Activated T-cell treated with anti-CD3 and anti-CD28 coated beads, Interleukin-2, amount 50 U/mL, for 48 hours (primary cell): Measurements from ENCODE around the gene XPNPEP1.
"Not testable (repeated sequence)": the region's sequence is repeated elsewhere in the genome, so short reads cannot be mapped to it uniquely, and the experiment has no call there.

Experiments used
- DNase-seq, 2 experiments: peaks; one replicate each; pipeline ENCODE4 v3.0.0-alpha.2; 2020

XPNPEP1 gene

DNA sequence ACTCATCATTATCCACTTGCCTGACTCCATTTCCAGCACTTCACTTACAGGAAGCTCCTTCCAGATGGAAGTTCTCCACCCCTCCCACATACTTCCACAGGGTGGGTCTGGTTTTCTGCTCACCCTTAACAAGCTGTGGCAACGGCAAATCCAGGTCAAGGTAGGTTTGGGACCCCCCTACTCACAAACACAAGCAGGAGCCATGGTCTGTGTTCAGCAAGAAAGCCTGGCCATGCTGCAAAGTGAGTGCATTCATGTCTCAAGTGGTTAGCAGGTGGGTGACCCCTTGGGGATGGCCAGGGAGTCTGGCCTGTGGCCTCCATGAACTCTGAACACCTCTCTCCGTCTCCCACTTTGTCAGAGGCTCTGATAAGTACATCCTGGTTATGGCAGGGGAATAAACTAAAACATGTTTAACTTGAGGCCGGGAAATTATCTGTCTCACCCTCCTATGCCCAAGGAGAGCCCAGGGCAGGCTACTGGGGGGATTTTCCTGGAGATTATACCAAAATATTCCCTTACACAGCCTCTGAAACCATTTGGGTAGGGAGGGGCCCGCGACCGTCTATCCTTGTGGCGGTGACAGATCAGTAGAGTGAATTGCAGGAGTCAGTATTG, 844 bp downstream of the XPNPEP1 start:
- DNase-seq: peak; percentile 32 to 40

DNA sequence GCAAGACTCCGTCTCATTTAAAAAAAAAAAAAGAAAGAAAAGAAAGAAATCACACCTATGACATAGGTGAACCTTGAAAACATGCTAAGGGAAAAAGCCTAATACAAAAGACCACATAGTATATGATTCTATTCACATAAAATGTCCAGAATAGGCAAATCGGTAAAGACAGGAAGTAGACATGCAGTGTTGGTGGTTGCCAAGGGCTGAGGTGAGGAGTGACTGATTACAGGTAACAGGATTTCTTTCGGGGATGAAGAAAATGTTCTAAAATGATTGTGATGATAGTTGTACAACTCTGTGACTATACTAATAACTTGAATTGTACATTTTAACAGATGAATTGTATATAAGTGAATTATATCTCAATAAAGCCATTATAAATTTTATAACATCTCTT, 3.3 kb downstream of the XPNPEP1 start:
- no peak for DNase-seq

DNA sequence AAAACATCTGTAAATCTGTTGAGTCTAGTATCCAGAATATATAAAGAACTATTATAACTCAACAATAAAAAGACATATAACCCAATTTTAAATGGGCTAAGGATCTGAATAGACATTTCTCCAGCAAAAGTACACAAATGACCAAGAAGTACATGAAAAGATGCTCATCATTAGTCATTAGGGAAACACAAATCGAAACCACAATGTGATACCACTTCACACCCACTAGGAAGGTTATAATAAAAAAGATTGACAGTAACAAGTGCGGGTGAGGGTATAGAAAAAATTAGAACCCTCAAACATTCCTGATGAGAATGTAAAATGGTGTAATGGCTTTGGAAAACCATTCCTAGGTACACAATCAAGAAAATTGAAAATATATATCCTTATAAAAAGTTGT, 4.1 kb downstream of the XPNPEP1 start:
- no peak for DNase-seq

DNA sequence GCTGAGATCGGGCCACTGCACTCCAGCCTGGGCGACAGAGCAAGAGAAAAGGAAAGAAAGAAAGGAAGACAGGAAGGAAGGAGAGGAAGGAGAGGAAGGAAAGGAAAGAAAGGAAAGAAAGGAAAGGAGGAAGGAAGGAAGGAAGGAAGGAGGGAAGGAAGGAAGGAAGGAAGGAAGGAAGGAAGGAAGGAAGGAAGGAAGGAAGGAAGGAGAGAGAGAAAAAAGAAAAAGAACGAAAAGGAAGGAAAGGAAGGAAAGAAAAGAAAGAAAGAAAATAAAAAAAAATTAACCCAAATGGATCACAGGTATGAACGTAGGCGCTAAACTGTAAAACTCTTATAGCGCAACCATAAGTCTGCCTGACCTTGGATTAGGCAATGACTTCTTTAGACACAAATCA, 4.6 kb downstream of the XPNPEP1 start:
- not testable (repeated sequence) for DNase-seq

DNA sequence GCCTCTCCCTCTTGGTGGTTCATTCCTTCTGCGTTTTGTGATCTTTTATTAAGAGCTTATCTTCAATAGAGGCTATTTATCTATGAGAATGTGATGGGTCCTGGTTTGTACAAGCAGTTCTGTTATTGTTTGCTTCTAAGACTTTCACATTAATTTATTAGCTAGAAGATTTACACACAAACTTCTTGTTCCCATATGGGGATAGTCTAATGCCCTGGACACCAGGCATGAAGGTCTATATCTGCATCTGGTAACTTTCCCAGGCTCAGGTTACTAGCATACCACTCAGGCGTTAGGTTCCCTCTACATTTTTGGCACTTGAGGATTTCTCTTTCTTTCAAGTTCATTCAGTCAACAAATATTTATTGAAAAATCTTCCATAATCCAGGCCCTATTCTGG, 7.7 kb downstream of the XPNPEP1 start:
- DNase-seq: no peak

DNA sequence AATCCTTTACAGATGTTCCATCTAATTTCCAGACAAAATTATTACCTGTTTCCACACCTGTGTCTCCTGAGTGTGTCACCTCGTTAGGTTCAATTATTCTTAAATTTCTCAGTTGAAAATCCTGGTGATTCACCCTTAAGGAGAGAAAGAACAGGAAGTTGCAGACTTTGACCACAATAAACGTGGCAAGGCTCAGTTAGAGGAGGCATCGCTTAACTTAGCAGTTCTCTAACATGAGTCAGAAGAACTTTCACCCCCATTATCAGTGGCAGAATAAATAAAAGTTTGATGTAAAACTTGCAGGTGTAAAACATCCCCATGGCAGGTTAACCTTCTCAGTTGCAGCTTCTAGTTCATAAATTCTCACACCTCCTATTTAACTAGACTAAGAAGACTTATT, 8.3 kb downstream of the XPNPEP1 start:
- no peak for DNase-seq

DNA sequence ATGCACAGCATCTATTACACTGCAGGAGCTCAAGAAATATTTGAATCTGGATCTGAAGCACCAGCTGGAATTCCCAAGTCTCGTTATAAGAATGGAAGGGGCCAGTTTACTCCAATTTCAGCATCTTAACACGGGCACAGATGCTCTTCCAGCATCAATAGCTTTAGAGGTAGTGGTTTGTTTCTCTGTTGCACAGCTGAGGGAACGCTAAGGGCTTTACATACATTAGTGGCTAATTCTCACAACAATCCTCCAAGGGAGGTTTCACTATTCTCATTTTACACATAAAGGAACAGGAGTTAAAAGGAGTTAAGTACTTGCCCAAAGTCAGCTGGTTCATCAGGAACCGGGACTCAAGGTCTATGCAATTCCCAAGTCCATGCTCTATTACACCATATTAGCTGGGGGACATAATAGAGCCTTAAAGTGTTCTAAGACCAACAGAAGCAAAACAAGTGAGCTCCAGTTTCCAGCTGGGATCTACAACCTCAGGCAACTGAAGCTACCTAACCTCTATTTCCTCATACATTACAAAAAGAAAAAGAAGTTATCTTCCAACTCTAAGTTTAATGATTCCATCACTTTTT, 9.9 kb downstream of the XPNPEP1 start:
- DNase-seq: no peak

DNA sequence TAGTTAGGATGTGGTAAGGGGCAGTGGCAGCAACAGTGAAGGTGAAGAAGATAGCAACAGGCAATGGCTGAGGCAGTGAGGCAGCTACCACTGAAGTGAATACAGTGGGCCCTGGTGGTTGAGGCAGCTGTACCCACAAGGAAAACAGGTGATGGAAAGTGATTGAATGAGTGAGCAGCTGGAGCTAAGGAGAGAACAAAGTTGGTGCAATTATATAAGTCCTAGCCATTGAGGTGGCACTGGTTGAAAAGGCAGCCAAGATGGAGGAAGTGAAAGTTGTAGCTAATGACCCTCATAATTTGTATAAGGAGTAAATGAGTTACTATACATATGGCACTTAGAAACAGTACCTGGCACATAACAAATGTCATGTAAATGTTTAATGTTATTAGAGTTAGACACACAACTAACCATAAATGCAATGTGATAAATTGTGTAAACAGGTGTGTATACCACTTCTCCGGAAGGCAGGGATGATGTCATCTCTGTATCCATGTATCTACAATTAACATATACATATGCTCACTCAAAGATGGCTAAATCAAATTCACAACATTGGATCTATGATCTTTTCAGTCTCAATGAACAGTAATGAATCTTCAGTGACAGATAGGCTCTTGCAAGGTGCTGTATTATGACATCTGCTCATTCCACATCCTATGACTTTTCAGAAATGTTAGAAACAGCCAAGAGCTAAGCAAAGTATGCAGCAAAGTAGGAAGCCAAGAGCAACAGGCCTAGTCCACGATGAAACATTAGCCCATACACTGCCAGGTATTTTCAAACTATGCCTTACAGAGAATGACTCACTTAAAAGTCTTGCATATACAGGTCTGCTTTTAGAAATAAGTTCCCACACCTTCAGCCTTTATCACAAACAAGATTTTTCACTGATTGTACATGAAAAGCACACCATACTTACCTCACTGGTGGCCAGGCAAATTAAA, 10.7 kb downstream of the XPNPEP1 start:
- no peak for DNase-seq

DNA sequence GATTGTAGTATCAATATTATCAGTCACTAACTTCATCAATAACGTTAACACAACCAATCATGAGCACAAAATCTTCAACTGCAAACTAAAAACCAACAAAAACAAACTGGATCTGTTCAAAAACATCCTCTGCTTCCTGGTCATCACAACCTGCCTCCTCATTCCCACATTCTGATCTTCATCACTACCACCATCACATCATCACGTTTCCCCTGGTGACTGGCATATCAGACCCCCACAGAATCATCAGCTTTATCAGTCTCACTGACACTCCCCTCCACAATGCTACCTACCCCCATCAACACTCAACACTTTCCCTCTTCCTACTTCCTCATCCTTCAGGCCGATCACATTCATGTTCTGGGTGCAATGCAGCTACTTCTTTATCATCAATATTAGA, 11.4 kb downstream of the XPNPEP1 start:
- DNase-seq: no peak

DNA sequence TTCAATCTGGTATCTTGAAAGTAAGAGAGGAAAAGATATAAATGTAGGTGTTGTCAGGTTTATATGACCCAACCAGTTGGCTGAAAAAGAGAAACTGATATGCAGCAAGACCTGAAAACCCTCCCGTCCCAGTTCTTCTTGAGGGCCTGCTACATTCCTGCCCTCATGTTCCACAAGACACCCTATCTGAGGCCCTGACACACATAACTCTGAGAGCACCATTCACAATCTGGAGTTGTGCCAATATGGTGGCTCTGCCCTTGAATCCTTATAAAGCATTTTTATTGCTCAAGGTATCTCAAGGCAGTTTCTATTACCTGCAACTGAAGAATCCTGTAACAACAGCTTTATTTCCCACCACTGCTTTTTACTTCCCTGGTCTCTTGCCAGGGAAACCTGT, 17.0 kb downstream of the XPNPEP1 start:
- no peak for DNase-seq

DNA sequence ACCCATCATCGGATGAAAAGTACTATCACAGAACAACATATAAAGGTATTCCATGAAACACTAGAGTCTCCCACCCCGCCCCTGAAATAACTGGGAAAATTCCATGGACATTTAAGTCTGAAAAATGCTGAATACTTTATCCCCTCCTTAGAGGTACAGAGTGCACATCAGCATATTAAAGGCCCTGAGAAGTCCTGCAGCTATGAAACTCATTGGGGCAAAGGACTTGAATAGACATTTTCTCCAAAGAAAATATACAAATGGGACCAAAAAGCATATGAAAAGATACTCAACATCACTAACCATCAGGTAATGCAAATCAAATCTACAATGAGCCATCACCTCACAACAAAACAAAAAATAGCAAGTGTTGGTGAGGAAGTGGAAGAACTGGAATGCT, 18.9 kb downstream of the XPNPEP1 start:
- no peak for DNase-seq

DNA sequence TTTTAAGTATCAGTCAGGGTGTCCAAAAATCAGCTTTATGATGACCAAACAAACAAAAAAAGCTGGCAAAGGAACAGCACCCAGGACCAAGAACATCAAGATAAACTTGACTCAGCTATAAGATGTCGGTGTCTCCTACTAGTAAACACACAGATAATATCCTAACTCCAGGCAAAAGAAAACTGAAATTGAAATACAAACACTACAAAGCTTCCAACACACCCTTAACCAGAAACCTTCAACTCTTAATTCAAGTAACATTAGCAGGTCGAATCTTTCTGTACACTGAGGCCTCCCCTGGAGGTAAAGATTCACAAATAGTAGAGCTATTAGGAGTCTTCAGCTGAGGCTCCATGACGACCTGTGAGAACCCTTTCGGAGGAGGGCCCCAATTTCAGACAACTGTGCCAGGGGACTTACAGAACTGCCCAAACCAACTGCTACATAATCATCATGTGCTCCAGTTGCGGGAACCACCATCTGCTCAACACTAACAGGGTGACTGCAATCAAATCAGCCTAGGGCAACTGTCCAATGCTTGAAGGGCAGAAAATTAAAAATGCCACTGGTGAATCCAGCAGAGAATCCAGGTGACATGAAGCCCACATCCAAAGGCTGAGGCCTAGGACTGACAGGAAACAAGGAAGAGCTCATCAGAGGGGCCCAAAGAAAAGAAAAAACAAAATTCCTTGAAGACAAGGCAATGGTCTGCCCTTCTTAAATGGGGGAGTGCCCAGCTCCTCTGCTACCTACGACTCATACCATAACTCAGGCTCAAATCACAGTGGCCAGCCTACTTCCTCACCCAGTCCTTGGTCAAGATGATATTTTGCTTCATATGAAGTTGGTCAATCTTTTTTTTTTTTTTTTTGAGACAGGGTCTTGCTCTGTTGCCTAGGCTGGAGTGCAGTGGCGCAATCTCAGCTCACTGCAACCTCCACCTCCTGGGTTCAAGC, 20.0 kb downstream of the XPNPEP1 start:
- no peak for DNase-seq

DNA sequence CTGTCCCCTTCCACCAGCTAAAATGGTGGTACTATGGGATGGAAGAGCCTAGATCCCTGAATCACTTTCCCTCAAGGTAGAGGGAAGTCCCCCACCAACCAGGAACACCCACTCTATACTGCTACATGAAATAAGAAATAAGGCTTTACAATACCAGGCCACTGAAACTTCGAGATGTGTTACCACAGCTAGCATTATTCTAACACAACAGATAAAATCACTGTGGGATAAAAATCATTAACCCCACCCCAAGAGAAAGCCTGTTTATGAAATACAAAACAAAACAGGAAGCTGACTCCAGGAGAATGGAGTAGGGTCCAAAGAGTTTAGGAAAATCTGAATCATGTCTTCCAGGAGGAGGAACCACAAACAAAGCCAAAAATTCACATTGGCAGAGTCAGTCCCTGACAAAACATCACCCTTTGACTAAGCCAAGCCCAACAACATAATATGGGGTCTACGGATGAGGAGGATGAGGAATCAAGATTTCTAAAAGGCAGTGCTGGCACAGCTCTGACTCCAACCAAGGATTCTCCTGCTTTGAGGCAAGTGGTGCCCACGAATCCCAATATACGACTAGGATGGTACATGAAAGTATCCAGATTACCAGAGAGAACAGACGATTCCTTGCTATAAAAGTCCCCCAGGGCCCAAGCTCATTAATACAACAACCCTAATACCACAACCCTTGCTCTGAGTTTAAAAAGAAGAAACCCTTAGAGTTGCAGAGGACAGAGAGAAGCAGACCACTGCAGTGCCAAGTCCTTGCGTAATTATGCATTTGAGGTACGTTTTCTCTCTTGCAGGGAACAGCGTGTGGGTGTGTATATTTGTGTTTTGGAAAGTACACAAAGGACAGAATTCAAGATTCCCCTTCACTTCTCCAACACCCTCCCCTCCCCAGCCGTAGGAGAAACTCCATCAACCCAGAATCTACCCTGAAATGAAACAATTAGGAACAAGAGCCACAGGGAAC, 23.7 kb downstream of the XPNPEP1 start:
- no peak for DNase-seq

DNA sequence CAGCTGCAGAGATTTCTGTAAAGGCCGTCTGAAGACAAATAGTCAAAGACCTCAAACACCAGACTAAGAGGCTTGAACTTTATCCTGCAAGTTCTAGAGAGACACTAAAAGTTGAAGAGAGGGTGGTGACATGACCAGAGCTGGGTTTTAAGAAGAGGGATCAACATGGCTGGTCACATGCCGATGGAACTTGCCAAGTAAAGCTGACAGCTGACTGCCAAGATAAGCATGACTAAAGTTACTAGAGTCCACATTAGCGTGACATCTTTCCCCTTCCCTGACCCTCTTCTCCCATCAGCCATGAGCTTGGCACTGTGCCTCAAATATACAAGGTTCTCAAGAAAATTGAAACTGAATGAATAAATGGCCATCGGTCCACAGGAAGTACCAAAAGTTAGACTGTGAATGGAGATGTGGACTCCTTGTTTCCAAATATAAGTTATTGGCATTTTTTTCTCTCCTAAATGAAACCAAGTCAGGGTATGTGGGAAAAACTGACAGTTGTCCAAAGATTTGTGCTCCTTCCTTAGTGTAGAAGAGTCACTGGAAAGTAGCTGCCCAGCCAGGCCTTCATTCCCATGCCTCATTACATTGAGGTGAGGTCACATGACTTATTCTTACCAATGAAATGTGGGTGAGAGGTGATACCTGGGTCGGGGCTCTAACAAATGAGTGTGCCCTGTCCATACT, 24.5 kb downstream of the XPNPEP1 start:
- no peak for DNase-seq

DNA sequence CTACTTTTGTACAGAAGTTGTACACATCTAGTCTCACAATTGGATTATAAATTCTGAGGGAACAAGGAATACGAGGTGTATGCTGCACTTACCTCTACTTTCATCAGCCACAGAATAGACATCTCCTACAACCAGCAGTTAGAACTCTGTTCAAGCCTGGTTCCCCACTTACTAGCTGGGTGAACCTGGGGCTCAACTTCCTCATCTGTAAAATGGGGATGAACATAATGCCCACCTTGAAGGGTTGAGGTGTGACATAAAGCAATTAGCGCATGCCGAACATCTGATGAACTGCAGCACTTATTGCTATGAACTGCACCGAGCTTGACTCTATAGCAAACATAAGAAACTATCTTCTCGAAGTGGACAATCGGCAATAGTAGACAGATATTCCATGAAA, 25.3 kb downstream of the XPNPEP1 start:
- DNase-seq: no peak

DNA sequence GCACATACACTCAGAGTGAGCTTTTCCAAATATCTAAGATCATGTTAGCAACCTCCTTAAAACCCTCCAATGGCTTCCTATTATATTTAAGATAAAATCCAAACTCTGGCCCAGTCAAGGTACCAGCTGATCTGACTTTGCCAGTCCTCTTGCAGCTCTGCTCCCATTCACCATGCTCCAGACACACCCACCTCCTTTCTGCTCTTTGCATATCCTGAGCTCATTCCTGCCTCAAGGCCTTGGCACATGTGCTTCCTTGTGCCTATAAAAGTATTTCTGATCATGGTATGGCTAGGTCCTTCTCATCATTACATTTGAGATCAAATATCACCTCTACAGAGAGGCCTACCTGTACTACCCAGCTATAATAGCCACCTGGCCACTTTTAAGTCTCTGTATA, 27.5 kb downstream of the XPNPEP1 start:
- DNase-seq: no peak

DNA sequence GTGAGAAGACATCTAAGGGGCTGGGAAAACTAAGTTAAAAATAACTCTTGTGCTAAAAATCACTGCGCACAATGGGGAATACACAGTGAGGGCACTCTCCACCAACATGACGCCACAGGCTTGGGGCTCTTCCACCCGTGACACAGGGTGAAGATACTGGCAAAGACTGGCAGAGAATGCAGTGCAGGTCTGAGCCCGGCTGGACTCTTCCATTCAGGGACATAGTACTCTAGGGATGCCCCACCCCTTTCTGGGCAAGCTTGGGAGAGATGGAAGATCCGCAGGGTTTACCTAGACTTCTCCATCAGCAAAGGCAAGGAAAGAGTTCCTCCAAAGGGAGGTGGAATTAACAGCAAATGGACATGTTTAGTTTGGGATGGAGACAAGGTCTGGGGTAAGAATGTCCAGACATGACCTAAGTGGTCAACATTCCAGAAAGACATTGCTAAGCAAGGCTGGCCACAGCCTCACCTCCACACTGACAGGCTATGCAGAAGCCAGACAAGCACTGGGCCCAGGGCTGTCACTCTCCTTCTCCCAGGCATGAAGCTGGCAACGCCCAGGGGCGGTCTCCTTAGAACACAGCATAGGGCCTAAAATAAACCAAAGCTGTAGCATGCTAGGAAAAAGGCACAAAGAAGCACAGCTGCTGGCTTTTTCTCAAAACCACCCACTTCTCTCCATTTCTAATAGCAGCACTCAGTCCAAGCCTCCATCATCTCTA, 28.1 kb downstream of the XPNPEP1 start:
- DNase-seq: no peak

DNA sequence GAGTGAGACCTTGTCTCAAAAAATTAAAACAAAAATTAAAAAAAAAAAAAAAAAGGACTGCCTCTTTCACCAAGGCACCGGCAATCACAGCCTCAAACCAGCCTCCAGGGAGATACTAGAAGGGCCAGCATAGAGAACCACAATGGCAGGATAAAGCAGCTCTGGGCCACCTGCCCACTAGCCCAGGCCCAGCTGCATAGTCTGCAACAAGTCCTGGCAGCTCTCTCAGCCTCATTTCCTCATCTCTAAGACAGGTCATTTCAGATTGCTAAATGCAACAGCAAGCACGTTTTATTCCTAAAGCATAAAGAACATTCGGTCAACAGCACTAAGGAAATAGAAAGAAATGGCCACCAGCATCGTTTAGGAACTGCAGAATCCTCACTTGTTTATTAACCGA, 28.8 kb downstream of the XPNPEP1 start:
- no peak for DNase-seq

DNA sequence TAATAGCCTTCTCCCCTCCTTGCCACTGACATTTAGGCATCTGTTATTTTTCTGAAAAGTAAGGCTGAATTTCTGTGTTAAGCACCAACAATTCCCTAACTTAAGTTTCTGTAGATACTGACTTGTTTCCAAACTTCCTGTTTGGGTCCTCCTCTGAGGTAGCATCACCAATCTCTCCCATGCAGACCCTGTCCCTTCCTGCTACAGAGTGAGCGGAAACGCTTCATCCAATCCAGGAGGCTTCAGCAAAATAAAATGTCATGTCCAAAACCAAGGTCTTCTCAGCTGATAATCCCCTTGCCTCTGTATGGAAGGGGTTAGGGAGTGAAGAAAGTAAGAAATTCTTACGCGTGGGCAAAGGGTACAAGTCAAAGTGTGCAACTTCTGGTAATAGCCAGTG, 29.9 kb downstream of the XPNPEP1 start:
- DNase-seq: no peak

DNA sequence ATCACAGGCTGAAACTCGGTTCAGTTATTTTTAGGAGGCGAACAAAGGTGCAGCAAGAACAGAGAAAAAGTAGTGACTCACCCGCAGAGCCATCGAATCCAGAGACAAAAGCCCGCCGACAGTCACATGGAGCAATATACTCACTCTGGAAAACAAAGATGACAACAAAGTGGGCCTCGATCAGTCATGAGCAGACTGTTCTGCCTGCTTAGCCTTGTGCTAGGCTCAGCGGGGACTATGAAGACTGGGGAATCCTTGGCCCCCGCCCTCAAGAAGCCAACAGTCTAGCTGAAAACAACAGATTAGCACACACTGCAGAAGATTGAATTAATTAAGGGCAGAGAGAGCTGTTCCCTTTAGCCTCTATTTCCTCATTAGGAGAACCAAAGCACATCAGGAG, 30.4 kb downstream of the XPNPEP1 start:
- no peak for DNase-seq
